GM18526 (cell line): ENCODE results near the gene FGGY.

ENCODE experiments used
- POLR2A ChIP-seq: IDR thresholded peaks from 3 replicates; pipeline ENCODE4 v1.6.1; 2011; ENCODE audit not compliant: insufficient read length; ENCODE audit errors: extremely low read depth

FGGY gene

DNA sequence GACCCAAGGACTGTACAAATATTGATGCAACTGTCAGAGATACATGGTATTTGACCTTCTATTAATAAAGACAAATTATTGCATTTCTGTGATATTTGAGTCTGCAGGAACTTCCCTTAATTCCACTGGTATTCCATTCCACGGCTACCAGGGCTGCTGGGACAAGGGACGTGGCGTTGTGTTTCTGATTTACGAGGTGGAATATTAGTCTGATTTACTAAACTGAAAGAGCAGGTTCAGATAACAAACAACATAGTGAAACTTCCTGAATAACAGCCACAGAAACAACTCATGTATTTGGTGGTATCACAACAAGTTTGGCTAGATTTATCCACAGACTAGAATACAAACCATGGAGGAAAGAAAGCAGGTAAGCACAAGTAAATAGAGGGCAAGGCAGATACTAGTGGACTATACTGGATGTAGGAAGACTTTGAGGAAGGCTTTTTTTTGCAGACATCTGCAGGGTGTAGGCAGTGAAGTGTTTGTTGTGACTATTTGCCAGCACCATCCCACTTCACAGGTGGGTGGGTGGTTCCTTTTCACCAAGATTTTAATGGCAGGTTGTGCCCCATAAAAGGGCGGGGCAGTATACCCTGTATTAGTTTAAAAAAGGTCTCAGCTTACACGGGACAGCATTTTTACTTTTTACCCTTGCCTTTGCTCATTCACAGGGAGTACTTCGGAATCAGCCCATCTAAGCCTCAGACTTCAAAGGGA is 100.4 kb downstream of the FGGY start:
- no peak for TF ChIP-seq POLR2A

DNA sequence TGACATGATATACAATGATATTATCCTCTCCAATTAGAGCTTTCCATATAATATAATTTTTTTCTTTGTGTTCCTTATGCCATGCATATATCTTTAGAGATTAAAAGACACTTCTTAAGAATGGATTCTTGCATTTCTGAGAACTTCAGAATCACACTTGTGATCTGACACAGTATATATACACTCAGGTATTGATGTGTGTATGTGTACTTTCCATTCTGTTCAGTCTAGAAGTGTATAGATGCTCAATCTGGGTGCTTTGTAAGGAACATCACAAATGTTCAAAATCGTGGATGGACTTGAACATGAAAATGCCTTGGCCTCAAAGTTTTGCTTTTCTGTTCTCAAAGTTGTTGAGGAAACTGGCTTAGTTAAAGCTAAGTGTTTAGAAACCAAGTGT is 102.7 kb downstream of the FGGY start:
- no peak for TF ChIP-seq POLR2A

DNA sequence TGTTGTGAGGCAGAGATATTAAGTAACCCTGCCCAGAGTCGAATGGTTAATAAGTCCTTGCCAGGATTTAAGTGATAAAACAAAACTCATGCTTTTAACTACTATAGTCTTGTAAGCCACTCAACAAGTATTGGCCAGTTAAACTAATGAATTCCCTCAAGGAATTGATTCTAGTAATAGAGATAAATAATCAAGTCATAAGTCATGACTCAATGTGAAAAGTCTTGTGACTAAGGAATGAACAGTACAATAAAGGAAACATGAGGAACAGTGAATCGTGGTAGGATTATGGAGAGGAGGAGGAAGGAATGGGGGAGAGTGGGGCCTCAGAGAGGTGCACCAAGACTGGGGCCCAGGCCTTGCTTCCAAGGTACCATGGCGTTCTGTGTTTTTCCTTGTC is 104.7 kb downstream of the FGGY start:
- no peak for TF ChIP-seq POLR2A

DNA sequence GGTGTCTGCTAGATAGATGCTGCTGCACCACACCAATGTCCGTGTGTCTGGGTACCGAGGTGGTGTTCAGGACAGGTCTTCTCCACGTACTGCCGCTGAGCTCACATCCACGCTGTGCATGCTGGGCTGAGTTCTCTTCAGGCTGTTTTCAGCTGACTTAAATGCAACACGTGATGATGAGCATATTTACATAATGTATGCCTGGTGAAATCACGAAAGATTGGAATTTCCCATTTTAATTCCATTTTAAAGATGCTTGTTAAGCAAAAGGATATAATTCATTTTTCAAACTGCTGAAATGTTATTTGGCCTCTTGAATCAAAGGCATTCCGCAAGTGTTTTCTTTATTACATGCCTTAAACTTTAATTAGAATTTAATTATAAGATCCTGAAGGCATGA is 107.9 kb downstream of the FGGY start:
- TF ChIP-seq POLR2A = no peak

DNA sequence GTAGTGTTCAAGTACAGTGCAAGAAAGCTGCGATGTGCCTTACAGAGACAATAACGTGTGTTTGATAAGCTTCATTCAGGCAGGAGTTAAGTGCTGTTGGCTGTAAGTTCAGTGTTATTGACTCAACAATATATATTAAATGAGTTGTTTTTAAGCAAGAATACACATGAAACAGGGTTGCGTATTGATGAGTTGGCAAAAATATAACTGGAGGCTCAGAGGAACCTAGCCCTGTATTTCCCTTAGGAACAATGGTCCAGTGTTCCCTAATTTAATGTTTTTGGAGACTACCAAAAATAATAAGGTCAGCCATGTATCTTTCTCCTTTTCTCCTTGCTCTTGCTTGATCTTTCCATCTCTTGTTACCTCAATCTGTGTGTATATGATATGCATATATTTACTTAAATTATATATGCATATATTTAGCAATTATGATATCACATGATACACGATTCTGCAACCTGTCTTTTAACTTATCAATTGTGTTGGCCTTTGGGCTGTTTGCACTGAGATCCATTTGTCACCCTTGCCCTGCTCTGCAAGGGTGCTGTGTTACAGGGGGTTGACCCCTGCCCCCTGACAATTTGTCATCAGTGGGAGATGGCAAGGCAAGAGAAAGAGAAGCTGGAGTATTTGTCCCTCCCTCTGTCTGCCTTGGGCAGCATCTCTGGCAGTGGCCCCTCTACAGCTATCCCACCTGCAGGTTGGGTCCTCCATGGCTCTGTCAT is 109.7 kb downstream of the FGGY start:
- no peak for TF ChIP-seq POLR2A

DNA sequence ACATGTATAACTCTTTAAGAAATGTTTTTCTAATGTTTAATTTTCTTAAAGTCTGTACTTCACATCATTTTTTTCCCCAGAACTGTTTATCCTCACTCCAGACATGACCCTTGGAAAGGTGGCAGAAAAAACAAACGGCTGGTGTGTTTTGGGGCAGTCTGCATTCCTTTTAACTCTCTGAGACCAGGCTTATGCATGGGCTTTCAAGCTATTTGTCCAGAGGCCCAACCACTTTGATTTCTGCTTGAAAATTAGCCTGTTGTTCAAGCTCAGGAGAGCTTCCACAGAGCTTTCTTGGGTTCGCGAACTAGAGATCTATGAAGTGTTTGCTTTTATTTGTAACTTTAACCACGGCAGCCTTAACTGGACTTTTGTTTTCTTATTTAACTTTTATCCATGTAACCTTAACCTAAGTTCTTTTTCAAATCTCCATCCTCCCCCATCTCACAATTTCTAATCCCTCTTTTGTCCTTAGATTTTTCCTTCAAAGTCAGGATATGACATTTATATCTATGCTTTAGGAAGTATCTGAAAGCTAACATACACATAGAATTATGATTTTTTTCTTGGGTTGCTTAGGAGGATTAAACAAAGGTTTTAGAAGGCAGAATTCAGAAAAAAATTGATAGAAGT is 111.8 kb downstream of the FGGY start:
- no peak for TF ChIP-seq POLR2A

DNA sequence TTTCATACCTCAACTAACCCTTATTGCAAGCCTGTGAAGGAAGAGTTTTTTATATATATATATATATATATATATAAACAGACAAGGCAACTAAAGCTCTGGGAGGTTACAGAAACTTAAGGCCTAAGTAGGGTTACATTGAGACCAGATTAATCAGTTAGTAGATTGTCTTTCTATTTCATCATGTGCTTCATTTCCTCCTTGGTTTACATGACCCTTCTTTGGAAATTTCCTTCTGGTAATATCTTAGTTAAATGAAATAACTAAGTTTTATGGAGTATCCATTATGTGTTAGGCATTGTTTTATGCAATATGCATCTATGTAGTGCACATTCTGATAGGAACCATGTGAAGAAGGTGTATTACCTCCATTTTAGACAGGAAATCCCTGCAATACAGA is 112.7 kb downstream of the FGGY start:
- no peak for TF ChIP-seq POLR2A

DNA sequence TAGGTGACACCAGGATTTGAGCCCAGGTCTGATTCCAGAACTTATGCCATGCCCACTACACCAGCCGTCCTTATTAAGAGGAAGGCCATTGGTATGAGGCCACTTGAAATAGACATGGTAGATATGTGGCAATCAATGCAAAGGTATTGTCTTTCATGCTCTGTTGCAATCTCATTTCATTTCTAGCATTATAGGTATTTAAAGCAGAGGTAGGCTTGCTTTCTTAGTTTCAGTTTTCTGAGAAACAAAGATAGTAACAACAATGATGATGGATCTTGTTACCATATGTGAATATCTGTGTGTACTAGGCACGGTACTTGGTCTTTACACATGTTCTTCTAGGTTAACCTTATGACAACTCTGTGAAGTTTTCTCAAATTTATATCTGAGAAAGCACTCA is 113.1 kb downstream of the FGGY start:
- no peak for TF ChIP-seq POLR2A

DNA sequence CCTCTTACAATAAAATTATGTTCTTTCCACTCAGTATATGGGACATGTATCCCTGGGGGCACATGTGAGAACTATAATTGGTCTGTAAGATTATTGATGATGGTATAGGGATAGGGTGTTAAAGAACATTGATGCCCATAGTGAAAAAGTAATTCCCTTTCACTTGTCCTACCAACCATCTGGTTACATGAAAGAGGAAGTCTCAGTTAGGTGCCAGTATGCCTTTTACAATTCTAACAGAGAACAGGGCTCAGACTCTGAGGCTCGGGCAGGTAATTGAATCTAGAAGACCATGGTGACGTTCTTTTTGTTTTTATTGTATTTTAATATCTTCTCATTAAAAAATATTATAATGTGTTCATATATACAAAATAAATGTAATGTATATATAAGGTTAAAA is 113.6 kb downstream of the FGGY start:
- TF ChIP-seq POLR2A = no peak

DNA sequence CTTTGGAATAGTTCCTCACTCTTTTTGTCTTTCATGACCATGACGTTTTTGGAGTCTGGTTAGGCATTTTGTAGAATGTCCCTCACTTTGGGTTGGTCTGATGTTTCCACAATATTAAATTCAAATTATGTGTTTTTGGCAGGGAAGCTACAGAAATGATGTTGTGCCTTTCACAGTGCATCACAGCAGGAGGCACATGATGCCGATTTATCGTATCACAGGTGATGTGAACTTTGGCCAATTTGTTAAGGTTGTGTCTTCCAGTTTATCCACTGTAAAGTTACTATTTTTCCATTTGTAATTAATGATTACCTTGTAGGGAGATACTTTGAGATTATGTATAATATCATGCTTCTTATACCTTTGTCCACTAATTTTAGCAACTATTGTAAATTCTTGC is 114.3 kb downstream of the FGGY start:
- no peak for TF ChIP-seq POLR2A

DNA sequence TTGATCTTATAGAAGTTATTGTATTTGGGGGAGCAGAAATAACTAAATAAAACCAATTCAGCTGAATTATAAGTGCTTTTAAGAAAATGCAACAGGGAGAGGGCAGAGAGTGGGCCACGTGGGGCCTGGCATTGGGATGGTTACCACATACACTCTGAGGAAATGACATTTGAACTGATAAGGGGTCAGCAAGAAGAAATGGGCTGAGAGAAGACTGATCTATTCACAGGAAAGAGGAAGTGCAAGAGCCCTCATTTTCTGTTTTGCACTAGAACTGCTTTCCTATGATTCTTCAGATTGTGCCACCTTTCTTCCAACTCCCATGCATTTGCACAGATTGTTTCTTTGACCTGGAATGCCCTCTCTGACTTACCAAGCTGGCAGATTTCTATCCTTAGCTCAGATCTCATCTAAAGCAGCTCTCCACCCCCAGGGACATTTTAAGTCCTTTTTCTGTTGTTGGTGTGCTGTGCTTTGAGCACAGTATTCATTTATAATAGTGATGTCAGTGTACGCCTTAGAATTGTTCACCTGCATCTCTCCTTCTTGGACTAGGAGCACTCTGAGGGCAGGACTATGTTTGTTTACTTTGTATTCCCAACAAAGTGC is 115.9 kb downstream of the FGGY start:
- no peak for TF ChIP-seq POLR2A

DNA sequence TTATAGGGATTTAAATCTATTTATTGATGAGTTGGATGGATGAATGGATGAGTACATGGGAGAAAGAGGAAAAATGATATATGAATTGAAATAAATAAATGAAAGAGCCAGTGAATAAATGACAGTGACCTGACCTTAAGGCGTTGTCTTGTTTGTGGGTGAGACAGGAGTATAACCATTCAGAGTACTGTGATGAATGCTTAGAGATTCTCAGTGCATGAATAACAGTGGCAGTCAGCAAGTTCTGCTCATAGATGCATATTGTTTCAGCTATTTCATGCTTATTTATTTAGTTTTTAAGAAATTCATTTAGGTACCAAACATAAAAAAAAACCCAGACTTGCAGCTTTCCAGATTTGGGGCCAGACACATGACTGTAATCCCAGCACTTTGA is 116.4 kb downstream of the FGGY start:
- no peak for TF ChIP-seq POLR2A

DNA sequence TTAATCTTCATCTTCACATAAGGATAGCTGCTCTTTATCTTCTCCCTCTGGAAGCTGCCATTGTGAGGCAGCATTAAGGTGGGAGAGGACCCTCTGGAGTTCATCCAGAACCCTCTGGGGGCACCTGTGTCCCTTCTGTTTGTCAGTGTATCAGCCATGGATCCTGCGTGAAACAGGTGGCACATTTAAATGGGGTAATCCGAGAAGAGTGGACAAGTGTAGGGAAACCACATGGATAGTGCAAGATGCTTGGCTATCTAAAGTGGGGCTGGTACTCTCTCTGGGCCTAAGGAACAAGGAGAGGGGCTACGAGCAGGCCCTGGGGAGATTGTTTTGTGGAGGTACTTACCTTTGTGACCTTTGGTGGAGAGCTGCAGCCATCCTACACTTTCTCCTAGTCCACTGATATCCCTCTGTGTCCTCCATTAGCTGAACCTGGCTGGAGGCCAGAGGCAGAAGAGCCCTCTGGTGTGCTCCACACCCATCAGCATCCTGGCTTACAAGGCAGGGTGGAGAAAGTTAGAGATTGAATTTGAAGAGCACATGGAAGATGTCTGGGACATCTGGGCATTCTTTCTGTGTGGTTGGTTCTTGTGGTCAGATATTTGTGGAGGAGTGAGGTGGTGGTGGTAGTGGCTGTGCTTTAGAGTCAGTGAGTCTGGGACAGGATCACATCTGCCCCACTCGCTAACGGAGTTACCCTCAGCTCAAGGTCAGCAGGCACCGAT is 117.7 kb downstream of the FGGY start:
- no peak for TF ChIP-seq POLR2A

DNA sequence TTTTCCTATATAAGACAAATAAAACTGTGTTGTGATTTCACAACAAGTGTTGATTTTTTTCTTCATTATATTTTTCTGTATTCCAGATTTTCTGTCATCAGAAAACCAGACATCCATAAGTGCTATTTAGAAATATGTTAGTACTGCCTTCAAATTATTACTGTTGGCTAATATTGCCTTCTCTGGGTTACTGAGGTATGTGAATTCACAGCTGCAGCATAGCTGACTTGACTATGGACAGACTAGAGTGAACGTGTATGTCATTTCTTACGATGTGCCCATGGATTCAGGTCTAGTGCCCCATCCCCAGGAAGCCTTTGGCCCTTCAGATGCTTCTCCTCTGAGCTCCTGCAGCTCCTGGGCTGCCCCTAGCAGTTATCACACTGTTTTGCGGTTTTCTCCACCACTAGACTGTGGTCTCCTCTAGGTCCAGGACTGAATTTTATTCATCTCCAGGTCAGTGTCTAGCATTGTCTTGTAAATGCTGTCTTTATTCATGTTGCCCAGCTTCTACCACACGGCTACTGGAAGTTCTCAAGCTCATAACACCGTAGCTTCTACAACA is 118.5 kb downstream of the FGGY start:
- TF ChIP-seq POLR2A = no peak

DNA sequence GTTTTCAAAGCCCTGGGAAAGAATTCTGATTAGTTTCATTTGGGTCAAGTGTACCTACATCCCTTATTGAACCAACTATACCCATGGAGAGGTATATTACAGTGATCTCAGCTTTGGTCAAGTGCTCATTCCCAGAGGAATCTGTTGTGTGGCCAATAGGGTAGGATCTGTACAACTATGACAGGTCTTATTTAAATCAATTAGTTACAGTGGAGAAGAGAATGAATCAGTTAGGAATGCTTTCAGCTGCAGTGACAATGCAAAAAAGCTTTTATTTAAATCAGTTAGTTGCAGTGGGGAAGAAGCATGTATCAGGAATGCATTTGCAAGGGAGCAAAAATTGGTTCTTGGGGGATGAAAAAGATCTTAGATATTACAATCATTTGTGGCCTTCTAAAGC is 119.0 kb downstream of the FGGY start:
- TF ChIP-seq POLR2A = no peak
